Right lobe of liver (tissue), 6 donors: ENCODE measurements around the gene CALHM6. TPM values are rescaled to one million over a fixed set of nuclear protein-coding genes. Genes with fewer than 3 reads are reported as not detected.

ENCODE experiments used
- ATAC-seq, 4 donors: fragments of 200-7000 bp; cut with Tn5 transposase; one replicate each; pipeline ENCODE4 v1.9.1; 2020; ENCODE audit warnings: mild to moderate bottlenecking in 4 of 4, moderate library complexity in 4 of 4
- DNase-seq, 3 donors: peaks; one replicate each; pipeline ENCODE4 v3.0.0-alpha.2; 2020
- H3K27ac ChIP-seq, 3 donors: fragments of 200-600 bp; one replicate each; pipeline ENCODE4 v1.8.0; 2022
- H3K27me3 ChIP-seq, 2 donors: fragments of 200-600 bp; one replicate each; pipeline ENCODE4 v1.8.0; 2022
- H3K36me3 ChIP-seq, 4 donors: fragments of 200-600 bp; sonication (generic) in 1 of 4; one replicate each; pipeline versions ENCODE4 v1.5.1 to v1.8.0; 2017 to 2022; ENCODE audit warnings: control low read depth in 1 of 4
- H3K4me1 ChIP-seq, 4 donors: fragments of 200-600 bp; sonication (generic) in 1 of 4; one replicate each; pipeline versions ENCODE4 v1.5.1 to v1.8.0; 2017 to 2022; ENCODE audit warnings: control low read depth in 1 of 4
- H3K4me3 ChIP-seq, 3 donors: fragments of 200-600 bp; one replicate each; pipeline ENCODE4 v1.8.0; 2022
- H3K9me3 ChIP-seq, 4 donors: fragments of 200-600 bp; sonication (generic) in 1 of 4; one replicate each; pipeline versions ENCODE4 v1.5.1 to v1.8.0; 2017 to 2022; ENCODE audit warnings: control low read depth in 1 of 4
- POLR2A ChIP-seq: fragments of 450-650 bp; IDR thresholded peaks from one replicate; pipeline ENCODE4 v1.6.1; 2017; ENCODE audit warnings: antibody characterized with exemption, mild to moderate bottlenecking
- WGBS: methylation state at CpG from one replicate; pipeline ENCODE4 v1.1.6; 2018; ENCODE audit warnings: low coverage, low lambda C conversion rate; ENCODE audit not compliant: insufficient coverage; ENCODE audit errors: missing lambda C conversion rate; 5-methylcytosine and 5-hydroxymethylcytosine counted together
- intact Hi-C, 2 donors: fragments of 100-400 bp; cut with DNase I; formaldehyde crosslinking; loops; one replicate each; pipeline versions ENCODE4 v1.11.2 to v1.14.1; 2022
- total RNA-seq, 6 experiments: library from RNA; depleted of rRNA in 2 of 6; stranded (reverse); fragments of >200 nt in 2 of 6; fragmentation: NEBNext Ultra II Directional in 3 of 6; extraction: Animal tissue kit (Norgen Biotek cat#: 25700) in 3 of 6; gene quantifications; one replicate each; pipeline versions ENCODE4 v1.1.0 to v1.2.4, GENCODE V29; 2016 to 2023
- TF ChIP-seq, protein P1 (sequence below), 4 donors: fragments of 200-600 bp in 3 of 4; fragments of 450-650 bp in 1 of 4; IDR thresholded peaks; one replicate each; pipeline versions ENCODE4 v1.5.1 to v1.8.0; 2016 to 2022; ENCODE audit warnings: antibody characterized with exemption in 4 of 4, mild to moderate bottlenecking in 2 of 4
- donor health status: DM: no; HTN: yes; CAD: no.
- donor health status: DM: no; HTN: no; CAD: no.
- donor health status: DM: no; HTN: no; CAD: no.
- donor health status: DM: no; HTN: yes; CAD: no.
- donor health status: DM: no; HTN: yes; CAD: no.

Gene CALHM6
- total RNA-seq, 6 experiments from 2014 or later: 1.4 to 7.8 (median 3.5) TPM

DNA sequence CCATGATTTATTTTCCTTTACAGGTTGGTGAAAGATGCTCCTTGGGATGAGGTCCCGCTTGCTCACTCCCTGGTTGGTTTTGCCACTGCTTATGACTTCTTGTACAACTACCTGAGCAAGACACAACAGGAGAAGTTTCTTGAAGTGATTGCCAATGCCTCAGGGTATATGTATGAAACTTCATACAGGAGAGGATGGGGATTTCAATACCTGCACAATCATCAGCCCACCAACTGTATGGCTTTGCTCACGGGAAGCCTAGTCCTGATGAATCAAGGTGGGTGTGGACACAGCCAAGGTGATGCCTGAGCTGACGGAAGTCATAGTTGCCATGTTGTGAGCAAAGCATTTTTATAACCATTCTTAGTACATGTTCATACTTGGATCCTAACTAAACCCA, 34.6 kb upstream of the CALHM6 start:
- intact Hi-C loops: no loop called here
- 76% methylated on average over 2 of the region's 3 CpGs for WGBS
- H3K9me3 ChIP-seq: no peaks in the 10 kb centered on the region

GRCh38 chr6:116429111-116429510, 32.1 kb upstream of the CALHM6 start:
- H3K4me3 ChIP-seq: no peak overlapping the region
- no peak overlapping the region for H3K27ac ChIP-seq
- H3K4me1 ChIP-seq: peaks cover 0 to 9% (median 0%) of the 10 kb centered on the region in 4 donors
- intact Hi-C loops: no loop called here
- ATAC-seq (no peak), DNase-seq (no peak)
- 94% methylated on average over 2 of the region's 2 CpGs for WGBS
- peaks cover 0 to 6% (median 2%) of the 10 kb centered on the region in 4 donors for H3K36me3 ChIP-seq
- TF ChIP-seq, protein P1, sequence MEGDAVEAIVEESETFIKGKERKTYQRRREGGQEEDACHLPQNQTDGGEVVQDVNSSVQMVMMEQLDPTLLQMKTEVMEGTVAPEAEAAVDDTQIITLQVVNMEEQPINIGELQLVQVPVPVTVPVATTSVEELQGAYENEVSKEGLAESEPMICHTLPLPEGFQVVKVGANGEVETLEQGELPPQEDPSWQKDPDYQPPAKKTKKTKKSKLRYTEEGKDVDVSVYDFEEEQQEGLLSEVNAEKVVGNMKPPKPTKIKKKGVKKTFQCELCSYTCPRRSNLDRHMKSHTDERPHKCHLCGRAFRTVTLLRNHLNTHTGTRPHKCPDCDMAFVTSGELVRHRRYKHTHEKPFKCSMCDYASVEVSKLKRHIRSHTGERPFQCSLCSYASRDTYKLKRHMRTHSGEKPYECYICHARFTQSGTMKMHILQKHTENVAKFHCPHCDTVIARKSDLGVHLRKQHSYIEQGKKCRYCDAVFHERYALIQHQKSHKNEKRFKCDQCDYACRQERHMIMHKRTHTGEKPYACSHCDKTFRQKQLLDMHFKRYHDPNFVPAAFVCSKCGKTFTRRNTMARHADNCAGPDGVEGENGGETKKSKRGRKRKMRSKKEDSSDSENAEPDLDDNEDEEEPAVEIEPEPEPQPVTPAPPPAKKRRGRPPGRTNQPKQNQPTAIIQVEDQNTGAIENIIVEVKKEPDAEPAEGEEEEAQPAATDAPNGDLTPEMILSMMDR (IDR thresholded peaks at IDR 0.05): no peak
- no peak for TF ChIP-seq POLR2A
- H3K27me3 ChIP-seq: no peaks in the 10 kb centered on the region
- no peaks in the 10 kb centered on the region for H3K9me3 ChIP-seq

More for the DNA sequence above, 34.6 kb upstream of the CALHM6 start:
- Histone ChIP-seq H3K36me3 (peaks cover 0 to 6% (median 2%) of the 10 kb centered on the region in 4 donors), H3K4me1 (no peaks in the 10 kb centered on the region), H3K27me3 (no peaks in the 10 kb centered on the region), H3K27ac (no peak overlapping the region), H3K4me3 (no peak overlapping the region)
- DNase-seq (no peak), ATAC-seq (no peak)
- TF ChIP-seq, protein P1 (IDR thresholded peaks at IDR 0.05): no peak
- no peak for TF ChIP-seq POLR2A

DNA sequence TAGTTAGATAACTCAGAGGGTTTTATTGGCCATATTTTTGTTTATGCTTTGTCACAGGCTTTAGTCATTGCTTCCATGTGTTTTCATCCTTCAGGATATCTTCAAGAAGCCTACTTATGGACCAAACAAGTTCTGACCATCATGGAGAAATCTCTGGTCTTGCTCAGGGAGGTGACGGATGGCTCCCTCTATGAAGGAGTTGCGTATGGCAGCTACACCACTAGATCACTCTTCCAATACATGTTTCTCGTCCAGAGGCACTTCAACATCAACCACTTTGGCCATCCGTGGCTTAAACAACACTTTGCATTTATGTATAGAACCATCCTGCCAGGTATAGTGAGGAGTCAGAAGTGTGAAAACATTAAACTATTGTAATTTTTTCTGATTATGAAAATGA, 30.3 kb upstream of the CALHM6 start:
- Histone ChIP-seq H3K27ac (no peak overlapping the region), H3K27me3 (no peaks in the 10 kb centered on the region), H3K9me3 (no peaks in the 10 kb centered on the region), H3K36me3 (peaks cover 0 to 6% (median 2%) of the 10 kb centered on the region in 4 donors), H3K4me3 (no peak overlapping the region), H3K4me1 (peaks cover 0 to 13% (median 0%) of the 10 kb centered on the region in 4 donors)
- no peak for ATAC-seq
- TF ChIP-seq, protein P1 (IDR thresholded peaks at IDR 0.05): no peak
- TF ChIP-seq POLR2A: no peak
- no peak for DNase-seq
- WGBS: 84% methylated on average over 4 of the region's 4 CpGs
- intact Hi-C loops: no loop called here

DNA sequence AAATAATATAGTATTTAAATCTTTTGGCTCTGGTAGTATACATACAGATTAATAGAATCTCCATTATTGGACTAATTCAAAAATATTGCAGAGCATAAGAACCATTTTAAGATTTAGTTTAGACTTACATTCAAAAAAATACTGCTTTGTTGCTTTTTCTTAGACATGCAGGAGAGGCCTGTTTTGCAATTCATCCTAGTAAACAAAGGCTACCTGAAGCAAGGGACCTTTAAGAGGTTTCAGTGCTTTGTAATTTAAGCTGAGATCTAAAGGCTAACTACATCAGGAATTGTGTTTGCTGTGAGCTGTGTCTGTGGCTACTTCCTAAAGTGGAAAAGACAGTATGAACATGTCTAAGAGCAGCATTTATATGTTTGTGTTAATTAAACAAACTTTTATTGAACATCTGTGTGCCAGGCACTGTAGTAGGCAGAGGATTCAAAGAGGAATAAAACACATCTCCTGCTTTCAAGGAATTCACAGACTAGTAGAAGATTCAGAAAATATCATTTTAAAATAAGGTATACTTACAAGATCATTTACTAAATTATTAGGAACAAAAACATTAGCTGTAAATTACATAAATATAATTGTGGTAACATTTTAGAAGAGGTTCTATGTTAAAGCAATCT, 29.1 kb upstream of the CALHM6 start:
- intact Hi-C loops: no loop called here
- DNase-seq (no peak), ATAC-seq (no peak)
- H3K9me3 ChIP-seq: no peaks in the 10 kb centered on the region
- H3K27me3 ChIP-seq: no peaks in the 10 kb centered on the region
- H3K27ac ChIP-seq: no peak overlapping the region
- peaks cover 0 to 13% (median 0%) of the 10 kb centered on the region in 4 donors for H3K4me1 ChIP-seq
- no peak for TF ChIP-seq POLR2A
- TF ChIP-seq, protein P1 (IDR thresholded peaks at IDR 0.05): no peak
- no peak overlapping the region for H3K4me3 ChIP-seq
- peaks cover 0 to 6% (median 0%) of the 10 kb centered on the region in 4 donors for H3K36me3 ChIP-seq
